Measurements from ENCODE around the gene SYT11. TPM values are rescaled to one million over a fixed set of nuclear protein-coding genes. Genes with fewer than 3 reads are reported as not detected.
"Not testable (repeated sequence)": the region's sequence is repeated elsewhere in the genome, so short reads cannot be mapped to it uniquely, and the experiment has no call there.

Gene SYT11
- polyA plus RNA-seq, 2 of the 4 experiments (the other 2 are of a cell fraction) = 2.5 to 2.8 TPM

DNA sequence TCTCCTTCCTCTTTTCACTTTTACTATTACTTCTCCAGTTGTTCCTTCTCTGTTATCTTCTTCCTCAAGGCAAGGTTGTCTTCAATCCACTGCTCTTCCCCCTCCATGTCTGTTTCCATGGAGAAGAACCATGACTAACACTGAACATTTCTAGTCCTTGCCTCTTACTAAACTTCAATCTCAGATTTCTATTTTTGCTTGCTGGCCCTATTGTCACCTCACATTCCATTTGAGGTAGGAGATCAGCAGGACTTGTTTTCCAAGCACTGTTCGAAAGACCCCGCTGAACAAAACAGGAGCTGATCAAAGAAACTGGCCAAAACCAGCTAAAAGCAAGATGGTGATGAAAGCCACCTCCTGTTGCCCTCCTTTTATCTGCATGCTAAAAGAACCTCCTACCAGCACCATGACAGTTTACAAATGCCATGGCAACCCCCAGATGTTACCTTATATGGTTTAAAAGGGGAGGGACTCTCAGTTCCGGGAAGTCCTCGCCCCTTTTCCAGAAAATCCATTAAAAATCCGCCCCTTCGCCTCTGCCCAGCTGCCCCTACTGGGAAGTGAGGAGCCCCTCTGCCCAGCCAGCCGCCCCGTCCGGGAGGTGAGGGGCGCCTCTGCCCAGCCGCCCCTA is 25.0 kb upstream of the SYT11 start (continued):
- TF ChIP-seq, protein P1, sequence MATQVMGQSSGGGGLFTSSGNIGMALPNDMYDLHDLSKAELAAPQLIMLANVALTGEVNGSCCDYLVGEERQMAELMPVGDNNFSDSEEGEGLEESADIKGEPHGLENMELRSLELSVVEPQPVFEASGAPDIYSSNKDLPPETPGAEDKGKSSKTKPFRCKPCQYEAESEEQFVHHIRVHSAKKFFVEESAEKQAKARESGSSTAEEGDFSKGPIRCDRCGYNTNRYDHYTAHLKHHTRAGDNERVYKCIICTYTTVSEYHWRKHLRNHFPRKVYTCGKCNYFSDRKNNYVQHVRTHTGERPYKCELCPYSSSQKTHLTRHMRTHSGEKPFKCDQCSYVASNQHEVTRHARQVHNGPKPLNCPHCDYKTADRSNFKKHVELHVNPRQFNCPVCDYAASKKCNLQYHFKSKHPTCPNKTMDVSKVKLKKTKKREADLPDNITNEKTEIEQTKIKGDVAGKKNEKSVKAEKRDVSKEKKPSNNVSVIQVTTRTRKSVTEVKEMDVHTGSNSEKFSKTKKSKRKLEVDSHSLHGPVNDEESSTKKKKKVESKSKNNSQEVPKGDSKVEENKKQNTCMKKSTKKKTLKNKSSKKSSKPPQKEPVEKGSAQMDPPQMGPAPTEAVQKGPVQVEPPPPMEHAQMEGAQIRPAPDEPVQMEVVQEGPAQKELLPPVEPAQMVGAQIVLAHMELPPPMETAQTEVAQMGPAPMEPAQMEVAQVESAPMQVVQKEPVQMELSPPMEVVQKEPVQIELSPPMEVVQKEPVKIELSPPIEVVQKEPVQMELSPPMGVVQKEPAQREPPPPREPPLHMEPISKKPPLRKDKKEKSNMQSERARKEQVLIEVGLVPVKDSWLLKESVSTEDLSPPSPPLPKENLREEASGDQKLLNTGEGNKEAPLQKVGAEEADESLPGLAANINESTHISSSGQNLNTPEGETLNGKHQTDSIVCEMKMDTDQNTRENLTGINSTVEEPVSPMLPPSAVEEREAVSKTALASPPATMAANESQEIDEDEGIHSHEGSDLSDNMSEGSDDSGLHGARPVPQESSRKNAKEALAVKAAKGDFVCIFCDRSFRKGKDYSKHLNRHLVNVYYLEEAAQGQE (IDR thresholded peaks at IDR 0.05) = no peak
- TF ChIP-seq FOXS1 (CRISPR knock-in tag; IDR thresholded peaks at IDR 0.05) (no peak), JUNB (IDR thresholded peaks at IDR 0.05) (no peak), SREBF2 (IDR thresholded peaks at IDR 0.05) (no peak), POLR2AphosphoS2 (conservative IDR thresholded peaks at IDR 0.05; ENCODE audit: low read length) (no peak)

DNA sequence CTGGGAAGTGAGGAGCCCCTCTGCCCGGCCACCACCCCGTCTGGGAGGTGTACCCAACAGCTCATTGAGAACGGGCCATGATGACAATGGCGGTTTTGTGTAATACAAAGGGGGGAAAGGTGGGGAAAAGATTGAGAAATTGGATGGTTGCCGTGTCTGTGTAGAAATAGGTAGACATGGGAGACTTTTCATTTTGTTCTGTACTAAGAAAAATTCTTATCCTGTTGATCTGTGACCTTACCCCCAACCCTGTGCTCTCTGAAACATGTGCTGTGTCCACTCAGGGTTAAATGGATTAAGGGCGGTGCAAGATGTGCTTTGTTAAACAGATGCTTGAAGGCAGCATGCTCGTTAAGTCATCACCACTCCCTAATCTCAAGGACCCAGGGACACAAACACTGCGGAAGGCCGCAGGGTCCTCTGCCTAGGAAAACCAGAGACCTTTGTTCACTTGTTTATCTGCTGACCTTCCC is 24.4 kb upstream of the SYT11 start:
- not testable (repeated sequence) for FAIRE-seq
- 93% methylated on average over 9 of the region's 9 CpGs for WGBS (ENCODE audit: missing lambda C conversion rate)

DNA sequence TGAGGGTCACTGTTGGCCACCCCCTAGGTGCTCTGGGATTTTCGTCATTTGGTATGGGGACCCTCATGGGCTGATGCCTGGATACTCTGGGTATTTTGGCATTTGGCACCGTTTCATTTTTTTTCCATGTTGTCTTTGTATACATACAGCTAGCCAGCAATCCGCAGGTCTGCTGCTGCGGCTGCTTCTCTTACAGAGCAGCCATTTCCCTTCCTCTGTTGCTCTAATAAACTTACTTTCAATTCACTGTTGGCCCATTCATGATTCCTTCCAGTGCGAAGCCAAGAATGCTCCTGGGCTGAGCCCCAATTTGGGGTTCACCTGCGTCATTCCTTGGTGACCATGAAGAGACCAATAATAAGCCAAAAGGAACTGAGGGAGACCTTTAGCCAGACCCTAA is 23.8 kb upstream of the SYT11 start:
- Histone ChIP-seq H3K9me3 (no peaks in the 10 kb centered on the region), H3K4me1 (peaks cover 7% of the 10 kb centered on the region; the same call in 2 of the 3 replicates), H3K4me3 (no peak overlapping the region), H3K4me2 (no peak overlapping the region), H3K27ac (no peak overlapping the region)
- no peak for FAIRE-seq
- DNase-seq (ENCODE audit: low read depth in 1 of 2, low spot score in 1 of 2) = no peak
- POLR2A ChIA-PET = no interaction called here
- CTCF ChIA-PET = no interaction called here
- no peak for ATAC-seq
- TF ChIP-seq GATA3 (IDR thresholded peaks at IDR 0.05; ENCODE audit: borderline replicate concordance) = no peak
- no peak for TF ChIP-seq ZFP36 (IDR thresholded peaks at IDR 0.05; ENCODE audit: borderline replicate concordance, partially characterized antibody)
- no peak for TF ChIP-seq JUN (IDR thresholded peaks at IDR 0.05)
- TF ChIP-seq HEYL (CRISPR knock-in tag; IDR thresholded peaks at IDR 0.05) = no peak
- TF ChIP-seq TFCP2L1 (CRISPR knock-in tag; IDR thresholded peaks at IDR 0.05) = no peak
- TF ChIP-seq MAZ (IDR thresholded peaks at IDR 0.05; ENCODE audit: borderline replicate concordance, low read depth, low read length) = no peak
- TF ChIP-seq SMC3 (IDR thresholded peaks at IDR 0.05) = no peak
- no peak for TF ChIP-seq MAFK (IDR thresholded peaks at IDR 0.05; ENCODE audit: partially characterized antibody)
- TF ChIP-seq, protein P2, sequence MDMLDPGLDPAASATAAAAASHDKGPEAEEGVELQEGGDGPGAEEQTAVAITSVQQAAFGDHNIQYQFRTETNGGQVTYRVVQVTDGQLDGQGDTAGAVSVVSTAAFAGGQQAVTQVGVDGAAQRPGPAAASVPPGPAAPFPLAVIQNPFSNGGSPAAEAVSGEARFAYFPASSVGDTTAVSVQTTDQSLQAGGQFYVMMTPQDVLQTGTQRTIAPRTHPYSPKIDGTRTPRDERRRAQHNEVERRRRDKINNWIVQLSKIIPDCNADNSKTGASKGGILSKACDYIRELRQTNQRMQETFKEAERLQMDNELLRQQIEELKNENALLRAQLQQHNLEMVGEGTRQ (IDR thresholded peaks at IDR 0.05) = no peak
- WGBS (ENCODE audit: missing lambda C conversion rate) = 94% methylated on average over 6 of the region's 6 CpGs

More for the DNA sequence above, 24.4 kb upstream of the SYT11 start:
- H3K4me3 ChIP-seq; ATAC-seq; H3K4me1 ChIP-seq; POLR2A ChIA-PET; DNase-seq (ENCODE audit: low read depth in 1 of 2, low spot score in 1 of 2); H3K9me3 ChIP-seq; H3K4me2 ChIP-seq; H3K27ac ChIP-seq; CTCF ChIA-PET: not testable (repeated sequence)

DNA sequence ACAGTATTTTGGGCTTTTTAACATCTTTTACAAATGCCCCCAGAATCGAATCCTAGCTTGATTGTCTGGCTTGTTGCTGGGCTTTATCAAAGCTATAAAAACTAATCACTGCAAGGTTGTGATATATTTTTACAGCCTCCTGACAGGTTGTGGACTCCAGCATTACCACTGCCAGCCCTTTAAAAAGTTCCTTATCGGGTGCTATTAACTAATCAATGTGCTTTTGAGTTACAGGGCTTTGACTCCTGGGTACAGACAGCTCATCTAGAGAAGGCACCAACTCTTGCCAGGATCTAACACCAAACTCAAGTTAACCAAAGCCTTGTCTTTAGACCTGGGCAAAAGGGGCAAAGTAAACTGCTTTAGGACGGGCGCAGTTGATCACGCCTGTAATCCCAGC is 19.0 kb upstream of the SYT11 start:
- Histone ChIP-seq H3K27ac (no peak overlapping the region), H3K9me3 (no peaks in the 10 kb centered on the region), H3K4me3 (no peak overlapping the region), H3K4me1 (no peaks in the 10 kb centered on the region), H3K4me2 (no peak overlapping the region)
- 90% methylated on average over 5 of the region's 5 CpGs for WGBS (ENCODE audit: missing lambda C conversion rate)
- CTCF ChIA-PET = interaction anchor here (2.5 kb wide), 1 partner anchor 12 kb away, joined by 6 read pairs; no protein-coding TSS in a partner anchor
- POLR2A ChIA-PET = no interaction called here
- TF ChIP-seq, protein P3, sequence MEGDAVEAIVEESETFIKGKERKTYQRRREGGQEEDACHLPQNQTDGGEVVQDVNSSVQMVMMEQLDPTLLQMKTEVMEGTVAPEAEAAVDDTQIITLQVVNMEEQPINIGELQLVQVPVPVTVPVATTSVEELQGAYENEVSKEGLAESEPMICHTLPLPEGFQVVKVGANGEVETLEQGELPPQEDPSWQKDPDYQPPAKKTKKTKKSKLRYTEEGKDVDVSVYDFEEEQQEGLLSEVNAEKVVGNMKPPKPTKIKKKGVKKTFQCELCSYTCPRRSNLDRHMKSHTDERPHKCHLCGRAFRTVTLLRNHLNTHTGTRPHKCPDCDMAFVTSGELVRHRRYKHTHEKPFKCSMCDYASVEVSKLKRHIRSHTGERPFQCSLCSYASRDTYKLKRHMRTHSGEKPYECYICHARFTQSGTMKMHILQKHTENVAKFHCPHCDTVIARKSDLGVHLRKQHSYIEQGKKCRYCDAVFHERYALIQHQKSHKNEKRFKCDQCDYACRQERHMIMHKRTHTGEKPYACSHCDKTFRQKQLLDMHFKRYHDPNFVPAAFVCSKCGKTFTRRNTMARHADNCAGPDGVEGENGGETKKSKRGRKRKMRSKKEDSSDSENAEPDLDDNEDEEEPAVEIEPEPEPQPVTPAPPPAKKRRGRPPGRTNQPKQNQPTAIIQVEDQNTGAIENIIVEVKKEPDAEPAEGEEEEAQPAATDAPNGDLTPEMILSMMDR (IDR thresholded peaks at IDR 0.05) = no peak
- TF ChIP-seq, protein P4, sequence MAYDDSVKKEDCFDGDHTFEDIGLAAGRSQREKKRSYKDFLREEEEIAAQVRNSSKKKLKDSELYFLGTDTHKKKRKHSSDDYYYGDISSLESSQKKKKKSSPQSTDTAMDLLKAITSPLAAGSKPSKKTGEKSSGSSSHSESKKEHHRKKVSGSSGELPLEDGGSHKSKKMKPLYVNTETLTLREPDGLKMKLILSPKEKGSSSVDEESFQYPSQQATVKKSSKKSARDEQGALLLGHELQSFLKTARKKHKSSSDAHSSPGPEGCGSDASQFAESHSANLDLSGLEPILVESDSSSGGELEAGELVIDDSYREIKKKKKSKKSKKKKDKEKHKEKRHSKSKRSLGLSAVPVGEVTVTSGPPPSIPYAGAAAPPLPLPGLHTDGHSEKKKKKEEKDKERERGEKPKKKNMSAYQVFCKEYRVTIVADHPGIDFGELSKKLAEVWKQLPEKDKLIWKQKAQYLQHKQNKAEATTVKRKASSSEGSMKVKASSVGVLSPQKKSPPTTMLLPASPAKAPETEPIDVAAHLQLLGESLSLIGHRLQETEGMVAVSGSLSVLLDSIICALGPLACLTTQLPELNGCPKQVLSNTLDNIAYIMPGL (CRISPR knock-in tag; IDR thresholded peaks at IDR 0.05; ENCODE audit: borderline replicate concordance) = no peak
- TF ChIP-seq MAFK (IDR thresholded peaks at IDR 0.05; ENCODE audit: partially characterized antibody) = no peak
- TF ChIP-seq TP53 (CRISPR knock-in tag; IDR thresholded peaks at IDR 0.05) = no peak
- no peak for TF ChIP-seq RNF2 (IDR thresholded peaks at IDR 0.05; ENCODE audit: borderline replicate concordance, low read depth)
- no peak for TF ChIP-seq NFE2L2 (conservative IDR thresholded peaks at IDR 0.05; ENCODE audit: low read length)
- TF ChIP-seq CHD4 (IDR thresholded peaks at IDR 0.05; ENCODE audit: borderline replicate concordance) = no peak
- no peak for TF ChIP-seq POLR2A (IDR thresholded peaks at IDR 0.05; ENCODE audit: low read length)
- TF ChIP-seq, protein P2 (IDR thresholded peaks at IDR 0.05) = no peak
- TF ChIP-seq CBX8 (IDR thresholded peaks at IDR 0.05) = no peak
- DNase-seq (ENCODE audit: low read depth in 1 of 2, low spot score in 1 of 2) (no peak), FAIRE-seq (no peak), ATAC-seq (no peak)

Measured in A549 (cell line).